Uterus (tissue), 4 donors: ENCODE results near the gene WDR43. TPM values are rescaled to one million over a fixed set of nuclear protein-coding genes. Genes with fewer than 3 reads are reported as not detected.

Experiments used
- DNase-seq, 2 donors: peaks; one replicate each; pipeline ENCODE4 v3.0.0-alpha.2; 2019 to 2020
- H3K27ac ChIP-seq, 2 donors: fragments of 200-600 bp; sonication (generic); 1 replicate in 1 of 2; 2 replicates in 1 of 2; pipeline ENCODE4 v1.5.1; 2016 to 2018
- H3K27me3 ChIP-seq, 2 donors: fragments of 200-600 bp; sonication (generic); one replicate each; pipeline ENCODE4 v1.5.1; 2018 to 2019; ENCODE audit warnings: control low read depth in 1 of 2
- H3K36me3 ChIP-seq, 2 donors: fragments of 200-600 bp; sonication (generic); one replicate each; pipeline ENCODE4 v1.5.1; 2019; ENCODE audit warnings: control low read depth in 1 of 2
- H3K4me1 ChIP-seq, 2 donors: fragments of 200-600 bp; sonication (generic); one replicate each; pipeline ENCODE4 v1.5.1; 2018 to 2019; ENCODE audit warnings: control low read depth in 1 of 2
- H3K4me3 ChIP-seq, 2 donors: fragments of 200-600 bp; sonication (generic); 1 replicate in 1 of 2; 2 replicates in 1 of 2; pipeline ENCODE4 v1.5.1; 2018 to 2019; ENCODE audit warnings: mild to moderate bottlenecking in 1 of 2
- H3K9me3 ChIP-seq, 2 donors: fragments of 200-600 bp; sonication (generic); one replicate each; pipeline ENCODE4 v1.5.1; 2019; ENCODE audit warnings: control low read depth in 1 of 2
- CTCF ChIP-seq, 4 experiments: fragments of 200-600 bp in 2 of 4; fragments of 450-650 bp in 2 of 4; sonication (generic) in 2 of 4; IDR thresholded peaks; one replicate each; pipeline ENCODE4 v1.5.1; 2016 to 2019; ENCODE audit warnings: antibody characterized with exemption in 4 of 4, mild to moderate bottlenecking in 2 of 4, moderate library complexity in 1 of 4
- POLR2A ChIP-seq, 2 donors: fragments of 450-650 bp; IDR thresholded peaks; one replicate each; pipeline ENCODE4 v1.6.1; 2016; ENCODE audit warnings: antibody characterized with exemption in 2 of 2, mild to moderate bottlenecking in 1 of 2, moderate library complexity in 1 of 2
- intact Hi-C: fragments of 100-400 bp; cut with DNase I; formaldehyde crosslinking; loops from one replicate; pipeline ENCODE4 v1.15.1; 2023; ENCODE audit warnings: low total_unique reads
- total RNA-seq, 4 donors: library from RNA; depleted of rRNA in 3 of 4; stranded (reverse); fragments of >200 nt in 3 of 4; gene quantifications; one replicate each; pipeline versions ENCODE4 v1.1.0 to v1.2.4, GENCODE V29; 2014 to 2023
- donor health status: DM: yes; HTN: yes; CAD: no.

Gene WDR43
- total RNA-seq, 4 donors from 2014 or later, result 42.9 to 82.2 (median 74.6) TPM

GRCh38 chr2:28956415-28956826, 62.0 kb downstream of the WDR43 start:
- Histone ChIP-seq H3K36me3 (no peaks in the 10 kb centered on the region), H3K9me3 (no peaks in the 10 kb centered on the region), H3K4me3 (no peak overlapping the region), H3K27ac (no peak overlapping the region), H3K4me1 (no peaks in the 10 kb centered on the region), H3K27me3 (no peaks in the 10 kb centered on the region)
- no peak for DNase-seq
- TF ChIP-seq POLR2A (IDR thresholded peaks at IDR 0.05), result no peak
- no peak for TF ChIP-seq CTCF (IDR thresholded peaks at IDR 0.05)
- intact Hi-C loops, result loop anchor here (10.0 kb wide), 1 partner anchor 238 kb away; no protein-coding TSS in a partner anchor

- Histone ChIP-seq H3K27me3 (no peaks in the 10 kb centered on the region), H3K4me1 (no peaks in the 10 kb centered on the region), H3K36me3 (no peaks in the 10 kb centered on the region), H3K9me3 (no peaks in the 10 kb centered on the region), H3K4me3 (no peak overlapping the region), H3K27ac (no peak overlapping the region)
- no peak for TF ChIP-seq CTCF (IDR thresholded peaks at IDR 0.05)
- TF ChIP-seq POLR2A (IDR thresholded peaks at IDR 0.05), result no peak
- intact Hi-C loops, result loop anchor here (10.0 kb wide), 1 partner anchor 238 kb away; no protein-coding TSS in a partner anchor
- DNase-seq, result no peak
Measured at GRCh38 chr2:28956890-28957289, 62.4 kb downstream of the WDR43 start.

GRCh38 chr2:28958689-28959088, 64.2 kb downstream of the WDR43 start:
- peak; percentile 33 to 44 for DNase-seq
- Histone ChIP-seq H3K27me3 (no peaks in the 10 kb centered on the region), H3K4me3 (no peak overlapping the region), H3K27ac (no peak overlapping the region), H3K36me3 (no peaks in the 10 kb centered on the region), H3K9me3 (no peaks in the 10 kb centered on the region), H3K4me1 (no peaks in the 10 kb centered on the region)
- TF ChIP-seq POLR2A (IDR thresholded peaks at IDR 0.05) (no peak), CTCF (IDR thresholded peaks at IDR 0.05) (peak; percentile 62 to 76 (median 67))
- intact Hi-C loops, result loop anchor here (10.0 kb wide), 1 partner anchor 236 kb away; no protein-coding TSS in a partner anchor

DNA sequence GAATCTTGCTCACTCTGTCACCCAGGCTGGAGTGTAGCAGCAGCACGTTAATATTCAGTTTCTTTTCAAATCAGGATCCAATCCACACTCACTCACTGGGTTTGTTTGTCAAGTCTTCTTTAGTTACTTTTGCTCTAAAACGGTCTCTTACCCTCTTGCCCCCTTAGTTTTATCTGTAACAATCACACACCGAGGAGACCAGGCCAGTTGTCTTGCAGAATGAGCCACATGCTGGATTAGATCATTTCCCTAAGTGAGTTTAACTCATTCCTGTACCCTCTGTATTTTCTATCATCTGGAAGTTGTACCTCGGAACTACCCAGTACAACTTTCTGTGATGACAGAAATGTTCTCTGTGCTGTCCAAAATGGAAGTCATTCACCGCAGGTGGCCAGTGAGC, 65.9 kb downstream of the WDR43 start:
- no peaks in the 10 kb centered on the region for H3K36me3 ChIP-seq
- no peaks in the 10 kb centered on the region for H3K9me3 ChIP-seq
- no peak overlapping the region for H3K27ac ChIP-seq
- TF ChIP-seq CTCF (IDR thresholded peaks at IDR 0.05), result no peak
- no peak for TF ChIP-seq POLR2A (IDR thresholded peaks at IDR 0.05)
- no peaks in the 10 kb centered on the region for H3K4me1 ChIP-seq
- H3K4me3 ChIP-seq, result no peak overlapping the region
- H3K27me3 ChIP-seq, result no peaks in the 10 kb centered on the region
- intact Hi-C loops, result no loop called here
- DNase-seq, result no peak

GRCh38 chr2:28962505-28962904, 68.0 kb downstream of the WDR43 start:
- Histone ChIP-seq H3K4me1 (no peaks in the 10 kb centered on the region), H3K27ac (no peak overlapping the region), H3K9me3 (no peaks in the 10 kb centered on the region), H3K27me3 (no peaks in the 10 kb centered on the region), H3K4me3 (no peak overlapping the region), H3K36me3 (no peaks in the 10 kb centered on the region)
- TF ChIP-seq POLR2A (IDR thresholded peaks at IDR 0.05) (no peak), CTCF (IDR thresholded peaks at IDR 0.05) (no peak)
- intact Hi-C loops, result no loop called here
- no peak for DNase-seq
